HG03095 (cell line): ENCODE results near the gene TGFBR2.

Experiments
- ATAC-seq: cut with Tn5 transposase; IDR thresholded peaks from one replicate; pipeline ENCODE4 v1.9.1; 2021; ENCODE audit warnings: moderate library complexity; ENCODE audit not compliant: unreplicated experiment

TGFBR2 gene

GRCh38 chr3:30600572-30600971, 5.8 kb upstream of the TGFBR2 start:
- no peak for ATAC-seq

DNA sequence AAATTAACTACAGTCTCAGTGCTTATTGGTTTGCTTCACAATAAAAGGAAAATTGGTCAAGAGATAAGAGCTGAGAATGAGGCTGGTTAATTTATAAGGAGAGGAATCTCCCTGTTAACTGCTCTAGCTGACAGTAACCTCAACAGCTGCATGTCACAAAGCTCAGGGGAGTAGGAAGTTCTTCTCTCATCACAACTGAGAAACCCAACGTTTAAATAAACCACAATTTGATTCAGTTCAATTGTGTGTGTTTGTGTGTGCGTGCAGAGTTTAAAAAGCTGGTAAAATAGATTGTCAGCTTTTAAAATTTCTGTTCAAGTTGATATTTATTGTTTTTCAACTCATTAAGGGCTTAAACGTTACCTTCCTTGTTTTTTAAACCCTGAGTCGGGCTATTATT, 3.5 kb upstream of the TGFBR2 start:
- ATAC-seq, result no peak

DNA sequence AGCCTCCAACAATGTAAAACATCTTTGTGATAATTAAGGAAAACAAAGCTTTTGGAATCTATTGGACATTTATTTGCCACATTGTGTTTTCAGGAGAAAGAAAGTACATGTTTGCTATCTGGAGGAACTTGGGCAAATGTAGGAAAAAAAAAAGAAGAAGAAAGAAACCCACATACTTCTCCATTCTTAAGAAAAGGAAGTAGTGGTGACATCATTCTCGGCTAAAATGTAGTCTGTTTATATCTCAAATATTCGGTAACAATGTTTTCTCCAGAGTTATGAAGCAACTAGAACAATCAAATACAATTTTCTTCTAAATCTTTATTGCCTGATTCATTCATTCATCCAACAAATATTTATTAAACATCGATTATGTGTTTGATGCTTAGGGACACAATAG, 2.3 kb upstream of the TGFBR2 start:
- no peak for ATAC-seq

DNA sequence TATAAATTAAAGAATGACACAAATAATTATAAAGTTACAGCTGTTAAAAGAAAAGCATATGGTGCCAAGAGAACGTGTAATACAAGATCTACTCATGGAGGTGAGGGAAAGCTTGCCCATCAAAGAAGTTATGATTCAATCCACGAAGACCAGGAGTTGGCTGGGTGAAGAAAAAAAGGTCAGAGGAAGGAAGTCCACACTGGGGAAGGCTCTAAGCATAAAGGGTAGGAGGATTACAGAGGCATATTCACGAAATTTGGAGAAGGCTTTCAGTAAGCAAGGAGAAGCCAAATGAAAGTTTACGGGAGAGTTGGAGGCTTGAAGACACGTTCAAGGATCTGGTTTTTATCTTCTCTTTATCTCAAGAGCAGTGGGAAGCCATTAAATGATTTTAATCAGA, 1.8 kb upstream of the TGFBR2 start:
- no peak for ATAC-seq

DNA sequence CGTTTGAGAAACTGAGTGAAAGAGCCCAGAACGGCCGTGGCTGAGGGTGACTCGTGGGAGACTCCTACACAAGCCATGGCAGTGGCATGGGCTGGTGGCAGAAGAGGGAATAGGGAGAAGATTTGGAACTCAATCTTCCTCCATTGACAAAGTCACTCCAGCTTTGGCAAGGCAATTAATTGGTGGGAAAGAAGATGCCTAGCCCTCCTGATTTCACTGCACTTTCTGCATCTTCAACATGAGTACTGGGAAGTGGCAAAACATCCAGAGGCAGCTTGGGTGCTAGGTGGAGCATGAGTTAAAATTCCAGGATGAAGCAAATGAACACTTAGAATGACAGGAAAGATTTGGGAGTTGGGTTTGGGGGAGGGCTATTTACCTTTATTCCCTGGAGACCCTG, 1.4 kb upstream of the TGFBR2 start:
- ATAC-seq, result no peak

DNA sequence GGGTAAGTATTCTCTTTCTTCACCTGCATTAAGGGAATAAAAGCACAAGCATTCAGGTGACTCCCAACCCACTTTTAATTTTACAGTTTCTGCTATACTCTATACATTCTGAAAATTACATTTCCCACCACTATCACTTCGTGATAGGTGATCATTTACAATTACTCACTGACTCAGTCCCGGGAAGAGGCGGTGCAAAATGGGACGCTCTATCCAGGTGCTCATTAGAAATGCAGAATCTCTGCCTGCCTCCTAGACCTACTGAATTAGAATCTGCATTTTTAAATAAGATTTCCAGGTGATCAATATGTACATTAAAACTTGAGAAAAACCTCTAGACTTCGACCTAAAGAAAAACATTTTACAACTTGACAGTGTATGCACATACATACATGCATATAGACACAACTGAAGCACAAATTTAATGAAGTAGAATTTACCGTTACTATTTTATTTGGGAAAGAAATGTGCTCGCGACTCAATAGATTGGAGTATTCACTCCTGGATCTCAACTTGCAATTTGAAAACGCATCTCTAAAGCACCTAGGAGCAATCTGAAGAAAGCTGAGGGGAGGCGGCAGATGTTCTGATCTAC, 598 bp upstream of the TGFBR2 start:
- no peak for ATAC-seq

- peak; percentile 38 for ATAC-seq
These were observed 832 bp downstream of the TGFBR2 start for GRCh38 chr3:30607032-30607833.

GRCh38 chr3:30608598-30608947, 2.2 kb downstream of the TGFBR2 start:
- ATAC-seq, result no peak

GRCh38 chr3:30609930-30610701, 3.7 kb downstream of the TGFBR2 start:
- ATAC-seq, result no peak

- ATAC-seq, result no peak
These were observed 4.4 kb downstream of the TGFBR2 start for GRCh38 chr3:30610702-30611368.

- ATAC-seq, result no peak
These were observed 5.4 kb downstream of the TGFBR2 start for GRCh38 chr3:30611613-30612436.

- no peak for ATAC-seq
These were observed 6.2 kb downstream of the TGFBR2 start for GRCh38 chr3:30612437-30613132.

- ATAC-seq, result no peak
These were observed 6.9 kb downstream of the TGFBR2 start for GRCh38 chr3:30613133-30613825.

DNA sequence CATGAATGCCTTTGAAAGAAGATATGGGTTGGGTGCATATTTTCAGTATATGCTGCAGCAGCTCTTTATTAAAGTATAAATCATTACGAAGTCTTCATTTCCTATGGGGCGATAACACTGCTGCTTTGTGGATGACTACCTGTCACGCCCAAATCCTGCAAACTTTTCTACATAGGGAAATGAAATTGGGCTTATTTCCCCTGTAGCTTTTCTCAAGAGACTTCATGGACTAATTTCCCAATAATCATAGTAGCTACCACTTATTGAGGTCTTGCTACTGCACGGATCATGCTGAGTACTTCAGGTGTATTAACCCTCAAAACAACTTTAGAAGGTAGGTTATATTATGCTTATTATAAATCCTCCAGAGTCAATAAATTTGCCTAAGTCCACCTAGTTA, 8.0 kb downstream of the TGFBR2 start:
- no peak for ATAC-seq

- no peak for ATAC-seq
These were observed 8.5 kb downstream of the TGFBR2 start for GRCh38 chr3:30614943-30615342.

GRCh38 chr3:30615615-30616346, 9.4 kb downstream of the TGFBR2 start:
- no peak for ATAC-seq

- no peak for ATAC-seq
These were observed 10.1 kb downstream of the TGFBR2 start for GRCh38 chr3:30616347-30617027.

DNA sequence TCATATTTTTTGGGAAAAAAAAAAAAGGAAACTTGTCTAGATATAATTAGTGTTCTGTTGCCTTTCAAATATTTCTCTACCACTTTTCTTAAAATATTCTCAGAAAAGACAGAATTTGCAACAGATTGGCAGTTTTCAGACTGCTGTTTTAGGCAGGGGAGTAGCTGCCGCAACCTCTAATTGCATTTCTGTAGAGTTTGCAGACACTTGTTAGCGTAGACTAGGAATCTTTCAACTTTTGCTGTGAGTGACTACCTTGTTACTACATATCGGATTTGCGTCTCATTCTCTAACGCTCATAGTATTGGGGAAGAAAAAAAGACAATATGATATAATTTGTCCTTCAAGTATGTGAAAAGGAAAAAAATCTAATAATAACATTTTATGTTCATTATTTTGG, 10.7 kb downstream of the TGFBR2 start:
- ATAC-seq, result no peak
